H9 (cell line): ENCODE results near the gene DMRT3. TPM values are rescaled to one million over a fixed set of nuclear protein-coding genes. Genes with fewer than 3 reads are reported as not detected.

Experiments
- DNase-seq: peaks from one replicate; pipeline ENCODE4 v3.0.0-alpha.2; 2017
- H2AFZ ChIP-seq: one replicate; pipeline ENCODE4 v1.6.1; 2013; ENCODE audit warnings: mild to moderate bottlenecking, low read length, control low read depth, moderate library complexity
- H2AK5ac ChIP-seq: 2 replicates; pipeline ENCODE4 v1.6.1; 2013; ENCODE audit warnings: low read length, control low read depth, mixed read lengths; ENCODE audit not compliant: insufficient read length
- H2BK120ac ChIP-seq: one replicate; pipeline ENCODE4 v1.6.1; 2013; ENCODE audit warnings: low read depth, mild to moderate bottlenecking, low read length, control low read depth, inconsistent platforms; ENCODE audit not compliant: poor library complexity, severe bottlenecking
- H2BK12ac ChIP-seq: 2 replicates; pipeline ENCODE4 v1.6.1; 2013; ENCODE audit warnings: low read length, control low read depth, mixed read lengths, low read depth; ENCODE audit not compliant: insufficient read length
- H2BK15ac ChIP-seq: 2 replicates; pipeline ENCODE4 v1.6.1; 2013; ENCODE audit warnings: low read depth, low read length, control low read depth
- H2BK20ac ChIP-seq: one replicate; pipeline ENCODE4 v1.6.1; 2013; ENCODE audit warnings: low read depth, mild to moderate bottlenecking, low read length, control low read depth, inconsistent platforms; ENCODE audit not compliant: poor library complexity, severe bottlenecking
- H2BK5ac ChIP-seq: 2 replicates; pipeline ENCODE4 v1.6.1; 2013; ENCODE audit warnings: low read length, control low read depth, mixed read lengths; ENCODE audit not compliant: insufficient read length
- H3K14ac ChIP-seq: 2 replicates; pipeline ENCODE4 v1.6.1; 2013; ENCODE audit warnings: low read length, control low read depth; ENCODE audit not compliant: insufficient read depth
- H3K18ac ChIP-seq: 2 replicates; pipeline ENCODE4 v1.6.1; 2013; ENCODE audit warnings: low read depth, mild to moderate bottlenecking, mixed read lengths, low read length, control low read depth; ENCODE audit not compliant: insufficient read length
- H3K23ac ChIP-seq: 2 replicates; pipeline ENCODE4 v1.6.1; 2013; ENCODE audit warnings: low read length, control low read depth, mixed read lengths, low read depth; ENCODE audit not compliant: insufficient read length
- H3K23me2 ChIP-seq: 2 replicates; pipeline ENCODE4 v1.6.1; 2013; ENCODE audit warnings: low read depth, mild to moderate bottlenecking, mixed read lengths, low read length, control low read depth; ENCODE audit not compliant: insufficient read length, poor library complexity, severe bottlenecking
- H3K27ac ChIP-seq: 2 replicates; pipeline ENCODE4 v1.5.1; 2013; ENCODE audit warnings: low read length, control low read depth, mixed read lengths, low read depth; ENCODE audit not compliant: insufficient read length
- H3K27me3 ChIP-seq: 2 replicates; pipeline ENCODE4 v1.6.1; 2013; ENCODE audit warnings: low read length, control low read depth, inconsistent platforms; ENCODE audit not compliant: insufficient read depth
- H3K4ac ChIP-seq: 2 replicates; pipeline ENCODE4 v1.6.1; 2013; ENCODE audit warnings: low read depth, mild to moderate bottlenecking, control low read depth, inconsistent platforms, low read length, moderate library complexity
- H3K4me1 ChIP-seq: 2 replicates; pipeline ENCODE4 v1.6.1; 2013; ENCODE audit warnings: low read length, control low read depth, inconsistent platforms; ENCODE audit not compliant: insufficient read depth
- H3K4me2 ChIP-seq: 2 replicates; pipeline ENCODE4 v1.6.1; 2013; ENCODE audit warnings: low read length, control low read depth, mixed read lengths; ENCODE audit not compliant: insufficient read length, insufficient read depth
- H3K56ac ChIP-seq: 2 replicates; pipeline ENCODE4 v1.6.1; 2013; ENCODE audit warnings: low read depth, mild to moderate bottlenecking, mixed read lengths, low read length, control low read depth; ENCODE audit not compliant: insufficient read length
- H3K79me1 ChIP-seq: 2 replicates; pipeline ENCODE4 v1.6.1; 2013; ENCODE audit warnings: low read depth, mild to moderate bottlenecking, moderate library complexity, low read length, control low read depth, inconsistent platforms; ENCODE audit not compliant: insufficient read depth, poor library complexity, severe bottlenecking
- H3K79me2 ChIP-seq: 2 replicates; pipeline ENCODE4 v1.6.1; 2013; ENCODE audit warnings: low read length, control low read depth, inconsistent platforms; ENCODE audit not compliant: insufficient read depth
- H3K9ac ChIP-seq: 2 replicates; pipeline ENCODE4 v1.6.1; 2013; ENCODE audit warnings: low read length, control low read depth, mixed read lengths; ENCODE audit not compliant: insufficient read length; ENCODE audit errors: extremely low read depth
- H3K9me3 ChIP-seq: one replicate; pipeline ENCODE4 v1.6.1; 2013; ENCODE audit warnings: low read depth, low read length, inconsistent platforms; ENCODE audit not compliant: control insufficient read depth
- H3T11ph ChIP-seq: one replicate; pipeline ENCODE4 v1.6.1; 2013; ENCODE audit warnings: mild to moderate bottlenecking, low read length, control low read depth, inconsistent platforms
- H4K20me1 ChIP-seq: one replicate; pipeline ENCODE4 v1.6.1; 2013; ENCODE audit not compliant: control insufficient read depth, insufficient read length, insufficient read depth
- H4K5ac ChIP-seq: 2 replicates; pipeline ENCODE4 v1.6.1; 2013; ENCODE audit warnings: low read depth, mild to moderate bottlenecking, mixed read lengths, low read length, control low read depth; ENCODE audit not compliant: insufficient read length
- H4K8ac ChIP-seq: replicated peaks from 2 replicates; pipeline ENCODE4 v1.6.1; 2013; ENCODE audit warnings: low read length, control low read depth, mixed read lengths, low read depth; ENCODE audit not compliant: insufficient read length
- H4K91ac ChIP-seq: 2 replicates; pipeline ENCODE4 v1.6.1; 2013; ENCODE audit warnings: low read depth, mild to moderate bottlenecking, moderate library complexity, mixed read lengths, low read length, control low read depth; ENCODE audit not compliant: insufficient read length
- H3K27ac Mint-ChIP-seq, 3 experiments: 2 replicates in 2 of 3; 3 replicates in 1 of 3; pipeline ENCODE4 v1.8.0; 2020 to 2021; ENCODE audit warnings: mixed read lengths in 3 of 3, mild to moderate bottlenecking in 1 of 3, moderate library complexity in 1 of 3
- H3K27me3 Mint-ChIP-seq: 2 replicates; pipeline ENCODE4 v1.8.0; 2021; ENCODE audit warnings: low read depth, mild to moderate bottlenecking, moderate library complexity, mixed read lengths
- H3K36me3 Mint-ChIP-seq, 3 experiments: 2 replicates in 2 of 3; 3 replicates in 1 of 3; pipeline ENCODE4 v1.8.0; 2020 to 2021; ENCODE audit warnings: low read depth in 3 of 3, mixed read lengths in 3 of 3; ENCODE audit not compliant: insufficient read depth in 1 of 3
- H3K4me1 Mint-ChIP-seq, 2 experiments: 2 replicates each; pipeline ENCODE4 v1.8.0; 2020; ENCODE audit warnings: mixed read lengths in 2 of 2
- H3K4me3 Mint-ChIP-seq, 2 experiments: 2 replicates in 1 of 2; 3 replicates in 1 of 2; pipeline ENCODE4 v1.8.0; 2020 to 2021; ENCODE audit warnings: mild to moderate bottlenecking in 2 of 2, mixed read lengths in 2 of 2, moderate library complexity in 1 of 2
- H3K9me3 Mint-ChIP-seq, 2 experiments: 2 replicates in 1 of 2; 3 replicates in 1 of 2; pipeline ENCODE4 v1.8.0; 2020; ENCODE audit warnings: mild to moderate bottlenecking in 2 of 2, mixed read lengths in 2 of 2, moderate library complexity in 1 of 2
- WGBS: extraction: QIAGEN DNeasy Blood & Tissue Kit; methylation state at CpG from one replicate; pipeline ENCODE4 v1.1.7; 2013; ENCODE audit warnings: missing lambda C conversion rate, low lambda C conversion rate, mixed read lengths; ENCODE audit not compliant: insufficient read length; ENCODE audit errors: extremely low coverage; 5-methylcytosine and 5-hydroxymethylcytosine counted together
- total RNA-seq: library from RNA; stranded (reverse); gene quantifications from 2 replicates; pipeline ENCODE4 v1.2.1, GENCODE V29; 2021
- TF ChIP-seq, protein P1 (sequence below): fragments of 200-600 bp; sonication (generic); conservative IDR thresholded peaks from 3 replicates; pipeline ENCODE4 v1.8.0; 2021; ENCODE audit warnings: antibody characterized with exemption, mild to moderate bottlenecking

DMRT3 gene
- total RNA-seq, 1 experiment from 2014 or later = not detected

DNA sequence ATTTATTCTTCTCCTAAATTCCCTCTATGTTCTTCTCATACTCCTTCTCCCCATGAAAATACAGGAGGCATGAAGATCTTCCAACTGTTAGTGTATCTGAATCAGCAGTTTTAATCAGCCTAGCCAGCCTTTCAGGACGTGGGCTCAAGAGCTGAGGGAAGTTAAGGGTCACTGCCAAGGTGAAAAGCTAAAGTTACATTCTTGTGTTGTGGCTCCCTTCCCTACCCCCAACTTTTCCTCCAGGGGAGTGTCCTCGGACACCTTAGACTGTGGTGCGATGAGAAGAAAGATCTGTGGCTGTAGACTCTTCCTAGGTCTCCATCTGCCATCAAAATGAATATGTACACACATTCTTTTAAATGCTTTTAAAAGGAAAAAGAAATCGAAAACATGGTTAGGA is 4.2 kb downstream of the DMRT3 start:
- Histone ChIP-seq H2BK12ac (no peak overlapping the region), H4K91ac (no peak overlapping the region), H3K18ac (no peak overlapping the region), H2BK120ac (no peak overlapping the region), H3T11ph (no peak overlapping the region), H3K9me3 (no peaks in the 10 kb centered on the region), H3K14ac (no peak overlapping the region), H3K27ac (no peak overlapping the region), H3K23me2 (peaks cover 8% of the 10 kb centered on the region), H3K56ac (no peak overlapping the region), H3K9ac (no peak overlapping the region), H2AK5ac (no peak overlapping the region), H3K4ac (no peak overlapping the region), H3K4me1 (no peaks in the 10 kb centered on the region), H2AFZ (no peak overlapping the region), H3K79me2 (no peaks in the 10 kb centered on the region), H3K4me2 (no peak overlapping the region), H4K5ac (no peak overlapping the region), H3K23ac (no peak overlapping the region), H2BK15ac (no peak overlapping the region), H3K79me1 (no peaks in the 10 kb centered on the region), H3K27me3 (peaks cover 60% of the 10 kb centered on the region), H4K20me1 (peaks cover 3% of the 10 kb centered on the region), H2BK5ac (no peak overlapping the region), H2BK20ac (no peak overlapping the region), H4K8ac (no peak overlapping the region)
- H3K27ac Mint-ChIP-seq = no peak overlapping the region
- no CpG with 5 or more reads among the region's 4 CpGs for WGBS
- TF ChIP-seq, protein P1, sequence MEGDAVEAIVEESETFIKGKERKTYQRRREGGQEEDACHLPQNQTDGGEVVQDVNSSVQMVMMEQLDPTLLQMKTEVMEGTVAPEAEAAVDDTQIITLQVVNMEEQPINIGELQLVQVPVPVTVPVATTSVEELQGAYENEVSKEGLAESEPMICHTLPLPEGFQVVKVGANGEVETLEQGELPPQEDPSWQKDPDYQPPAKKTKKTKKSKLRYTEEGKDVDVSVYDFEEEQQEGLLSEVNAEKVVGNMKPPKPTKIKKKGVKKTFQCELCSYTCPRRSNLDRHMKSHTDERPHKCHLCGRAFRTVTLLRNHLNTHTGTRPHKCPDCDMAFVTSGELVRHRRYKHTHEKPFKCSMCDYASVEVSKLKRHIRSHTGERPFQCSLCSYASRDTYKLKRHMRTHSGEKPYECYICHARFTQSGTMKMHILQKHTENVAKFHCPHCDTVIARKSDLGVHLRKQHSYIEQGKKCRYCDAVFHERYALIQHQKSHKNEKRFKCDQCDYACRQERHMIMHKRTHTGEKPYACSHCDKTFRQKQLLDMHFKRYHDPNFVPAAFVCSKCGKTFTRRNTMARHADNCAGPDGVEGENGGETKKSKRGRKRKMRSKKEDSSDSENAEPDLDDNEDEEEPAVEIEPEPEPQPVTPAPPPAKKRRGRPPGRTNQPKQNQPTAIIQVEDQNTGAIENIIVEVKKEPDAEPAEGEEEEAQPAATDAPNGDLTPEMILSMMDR = no peak
- no peak for DNase-seq
- H3K9me3 Mint-ChIP-seq = no peaks in the 10 kb centered on the region; a peak in 3 of 5 replicates
- H3K27me3 Mint-ChIP-seq = peaks cover 95% of the 10 kb centered on the region
- H3K4me1 Mint-ChIP-seq = peaks cover 13 to 20% of the 10 kb centered on the region in 2 experiments
- H3K36me3 Mint-ChIP-seq = no peaks in the 10 kb centered on the region
- no peak overlapping the region; a peak in 1 of 5 replicates for H3K4me3 Mint-ChIP-seq
